GM19397 (cell line): Measurements from ENCODE around the gene ZNF609.

Experiments used
- ATAC-seq: cut with Tn5 transposase; IDR thresholded peaks from one replicate; pipeline ENCODE4 v1.9.1; 2021; ENCODE audit warnings: mild to moderate bottlenecking, moderate library complexity; ENCODE audit not compliant: unreplicated experiment

The ZNF609 gene

GRCh38 chr15:64712353-64712752 is 252.0 kb downstream of the ZNF609 start:
- no peak for ATAC-seq

- ATAC-seq: no peak
These were observed 253.2 kb downstream of the ZNF609 start for GRCh38 chr15:64713592-64713991.

- no peak for ATAC-seq
These were observed 256.1 kb downstream of the ZNF609 start for GRCh38 chr15:64716452-64716851.

- no peak for ATAC-seq
These were observed 256.8 kb downstream of the ZNF609 start for GRCh38 chr15:64717130-64717529.

GRCh38 chr15:64717735-64718495 is 257.5 kb downstream of the ZNF609 start:
- ATAC-seq: no peak

- no peak for ATAC-seq
These were observed 259.8 kb downstream of the ZNF609 start for GRCh38 chr15:64720188-64720587.

GRCh38 chr15:64730151-64730550 is 269.8 kb downstream of the ZNF609 start:
- ATAC-seq: no peak

GRCh38 chr15:64731012-64731804 is 270.8 kb downstream of the ZNF609 start:
- ATAC-seq: no peak

GRCh38 chr15:64731805-64732151 is 271.4 kb downstream of the ZNF609 start:
- ATAC-seq: no peak

- no peak for ATAC-seq
These were observed 271.9 kb downstream of the ZNF609 start for GRCh38 chr15:64732156-64732860.
